ENCODE data around the gene NSF.
"Not testable (repeated sequence)": the region's sequence is repeated elsewhere in the genome, so short reads cannot be mapped to it uniquely, and the experiment has no call there.

Gene NSF

GRCh38 chr17:46632146-46632545 is 41.7 kb downstream of the NSF start:
- DNase-seq, result not testable (repeated sequence)

GRCh38 chr17:46634844-46635243 is 44.4 kb downstream of the NSF start:
- not testable (repeated sequence) for DNase-seq

- DNase-seq, result not testable (repeated sequence)
Measured at GRCh38 chr17:46641861-46642656, 51.6 kb downstream of the NSF start.

GRCh38 chr17:46647251-46647650 is 56.8 kb downstream of the NSF start:
- DNase-seq, result not testable (repeated sequence)

GRCh38 chr17:46647688-46648278 is 57.3 kb downstream of the NSF start:
- not testable (repeated sequence) for DNase-seq

GRCh38 chr17:46649246-46649645 is 58.8 kb downstream of the NSF start:
- DNase-seq, result peak; percentile 0

- DNase-seq, result not testable (repeated sequence)
Measured at GRCh38 chr17:46652024-46652643, 61.7 kb downstream of the NSF start.

- DNase-seq, result not testable (repeated sequence)
Measured at GRCh38 chr17:46658235-46658634, 67.8 kb downstream of the NSF start.

GRCh38 chr17:46659702-46660101 is 69.2 kb downstream of the NSF start:
- not testable (repeated sequence) for DNase-seq

- not testable (repeated sequence) for DNase-seq
Measured at GRCh38 chr17:46663123-46663522, 72.7 kb downstream of the NSF start.

- not testable (repeated sequence) for DNase-seq
Measured at GRCh38 chr17:46663552-46663951, 73.1 kb downstream of the NSF start.

GRCh38 chr17:46665969-46666368 is 75.5 kb downstream of the NSF start:
- not testable (repeated sequence) for DNase-seq

- not testable (repeated sequence) for DNase-seq
Measured at GRCh38 chr17:46670789-46671188, 80.3 kb downstream of the NSF start.

- not testable (repeated sequence) for DNase-seq
Measured at GRCh38 chr17:46672777-46673176, 82.3 kb downstream of the NSF start.

- not testable (repeated sequence) for DNase-seq
Measured at GRCh38 chr17:46677819-46678218, 87.3 kb downstream of the NSF start.

GRCh38 chr17:46683653-46684052 is 93.2 kb downstream of the NSF start:
- not testable (repeated sequence) for DNase-seq

GRCh38 chr17:46685284-46685683 is 94.8 kb downstream of the NSF start:
- not testable (repeated sequence) for DNase-seq

GRCh38 chr17:46692196-46692595 is 101.7 kb downstream of the NSF start:
- not testable (repeated sequence) for DNase-seq

GRCh38 chr17:46693283-46693682 is 102.8 kb downstream of the NSF start:
- not testable (repeated sequence) for DNase-seq

GRCh38 chr17:46696522-46696921 is 106.1 kb downstream of the NSF start:
- not testable (repeated sequence) for DNase-seq

- DNase-seq, result not testable (repeated sequence)
Measured at GRCh38 chr17:46699014-46699413, 108.5 kb downstream of the NSF start.

GRCh38 chr17:46717999-46718398 is 127.5 kb downstream of the NSF start:
- no peak for DNase-seq

GRCh38 chr17:46719891-46720290 is 129.4 kb downstream of the NSF start:
- no peak for DNase-seq

GRCh38 chr17:46720408-46720807 is 129.9 kb downstream of the NSF start:
- DNase-seq, result no peak
